ENCODE results near the gene ERCC6L. TPM values are rescaled to one million over a fixed set of nuclear protein-coding genes. Genes with fewer than 3 reads are reported as not detected.

Gene ERCC6L
- total RNA-seq, 1 donor from 2014 or later, result not detected

DNA sequence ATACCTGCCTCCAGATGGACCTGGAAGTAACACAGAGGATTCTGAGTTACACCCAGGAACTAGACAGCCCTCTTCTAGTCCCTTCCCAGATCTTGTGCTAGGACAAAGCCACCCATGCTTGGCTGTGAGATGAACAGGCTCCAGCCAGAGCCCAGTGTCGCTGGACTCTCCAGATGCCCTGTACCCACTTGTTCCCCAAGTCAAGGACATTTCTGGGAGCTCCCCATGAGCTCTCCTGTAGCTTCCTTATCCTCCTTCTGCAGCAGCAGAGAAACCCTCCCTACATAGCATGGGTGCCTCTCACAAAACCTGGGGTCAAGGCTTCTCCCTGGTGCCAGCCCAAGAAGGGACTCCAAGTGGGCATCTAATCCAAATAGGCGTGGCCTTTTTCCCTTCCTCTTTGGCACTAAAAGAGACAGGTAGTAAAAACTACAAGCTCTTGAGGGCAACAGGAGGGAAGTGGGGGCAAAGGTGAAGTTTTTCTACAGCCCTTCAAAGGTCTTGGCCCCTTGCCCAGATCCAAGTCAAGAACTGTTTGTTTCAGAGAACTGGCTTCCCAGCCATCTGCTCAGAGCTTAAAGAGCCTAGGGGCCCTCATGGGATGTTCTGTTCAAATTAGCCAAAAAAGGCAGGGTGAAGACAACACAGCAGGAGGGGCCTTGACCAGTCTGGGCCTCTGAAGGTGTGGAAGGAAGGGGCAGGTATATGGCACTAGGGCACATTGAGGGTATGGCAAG lies 8.5 kb upstream of the ERCC6L start:
- Histone ChIP-seq H3K36me3 (no peaks in the 10 kb centered on the region), H3K27me3 (ENCODE audit: low read depth) (no peaks in the 10 kb centered on the region), H3K4me1 (no peaks in the 10 kb centered on the region), H3K9me3 (replicated peaks) (no peaks in the 10 kb centered on the region), H3K4me3 (no peak overlapping the region), H3K27ac (replicated peaks) (no peak overlapping the region)
- TF ChIP-seq, protein P1, sequence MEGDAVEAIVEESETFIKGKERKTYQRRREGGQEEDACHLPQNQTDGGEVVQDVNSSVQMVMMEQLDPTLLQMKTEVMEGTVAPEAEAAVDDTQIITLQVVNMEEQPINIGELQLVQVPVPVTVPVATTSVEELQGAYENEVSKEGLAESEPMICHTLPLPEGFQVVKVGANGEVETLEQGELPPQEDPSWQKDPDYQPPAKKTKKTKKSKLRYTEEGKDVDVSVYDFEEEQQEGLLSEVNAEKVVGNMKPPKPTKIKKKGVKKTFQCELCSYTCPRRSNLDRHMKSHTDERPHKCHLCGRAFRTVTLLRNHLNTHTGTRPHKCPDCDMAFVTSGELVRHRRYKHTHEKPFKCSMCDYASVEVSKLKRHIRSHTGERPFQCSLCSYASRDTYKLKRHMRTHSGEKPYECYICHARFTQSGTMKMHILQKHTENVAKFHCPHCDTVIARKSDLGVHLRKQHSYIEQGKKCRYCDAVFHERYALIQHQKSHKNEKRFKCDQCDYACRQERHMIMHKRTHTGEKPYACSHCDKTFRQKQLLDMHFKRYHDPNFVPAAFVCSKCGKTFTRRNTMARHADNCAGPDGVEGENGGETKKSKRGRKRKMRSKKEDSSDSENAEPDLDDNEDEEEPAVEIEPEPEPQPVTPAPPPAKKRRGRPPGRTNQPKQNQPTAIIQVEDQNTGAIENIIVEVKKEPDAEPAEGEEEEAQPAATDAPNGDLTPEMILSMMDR (IDR thresholded peaks at IDR 0.05; ENCODE audit: borderline replicate concordance), result no peak
- intact Hi-C loops (cut with micrococcal nuclease), result no loop called here
- DNase-seq, result no peak

DNA sequence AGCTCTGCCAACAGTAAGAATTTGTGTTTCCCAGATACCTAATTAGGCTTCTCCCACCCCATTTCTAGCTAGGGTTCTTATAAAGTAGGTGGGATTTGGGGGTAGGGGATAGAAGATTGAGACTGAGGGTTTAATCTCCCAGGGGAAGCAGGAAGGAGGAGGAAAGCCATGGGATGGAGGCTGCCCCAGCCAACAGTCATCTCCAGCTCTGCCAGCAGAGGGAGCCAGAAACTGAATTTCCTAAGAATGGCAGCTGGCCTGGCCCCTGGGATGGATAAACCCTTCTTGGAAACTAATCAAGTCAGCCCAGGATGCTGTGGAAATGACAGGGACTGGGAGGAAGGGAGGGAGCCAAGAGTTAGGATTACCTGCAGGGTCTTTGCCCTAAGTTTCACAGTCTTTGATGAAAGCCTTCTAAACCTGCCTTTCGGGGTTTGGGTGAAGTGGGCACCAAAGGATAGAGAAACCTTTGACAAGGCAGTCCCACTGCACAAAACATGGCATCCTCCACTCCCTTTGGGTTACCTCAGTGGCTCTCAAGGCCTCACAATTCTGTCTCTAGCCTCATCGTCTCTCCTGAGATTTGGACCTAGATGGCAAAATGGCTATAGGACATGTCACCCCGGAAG lies 6.7 kb upstream of the ERCC6L start:
- no peaks in the 10 kb centered on the region for H3K9me3 ChIP-seq (replicated peaks)
- no peaks in the 10 kb centered on the region for H3K36me3 ChIP-seq
- H3K4me1 ChIP-seq, result no peaks in the 10 kb centered on the region
- H3K27me3 ChIP-seq (ENCODE audit: low read depth), result no peaks in the 10 kb centered on the region
- TF ChIP-seq, protein P1 (IDR thresholded peaks at IDR 0.05; ENCODE audit: borderline replicate concordance), result peak; percentile 66
- H3K27ac ChIP-seq (replicated peaks), result no peak overlapping the region
- no peak overlapping the region for H3K4me3 ChIP-seq
- intact Hi-C loops (cut with micrococcal nuclease), result no loop called here
- DNase-seq, result peak; percentile 24

DNA sequence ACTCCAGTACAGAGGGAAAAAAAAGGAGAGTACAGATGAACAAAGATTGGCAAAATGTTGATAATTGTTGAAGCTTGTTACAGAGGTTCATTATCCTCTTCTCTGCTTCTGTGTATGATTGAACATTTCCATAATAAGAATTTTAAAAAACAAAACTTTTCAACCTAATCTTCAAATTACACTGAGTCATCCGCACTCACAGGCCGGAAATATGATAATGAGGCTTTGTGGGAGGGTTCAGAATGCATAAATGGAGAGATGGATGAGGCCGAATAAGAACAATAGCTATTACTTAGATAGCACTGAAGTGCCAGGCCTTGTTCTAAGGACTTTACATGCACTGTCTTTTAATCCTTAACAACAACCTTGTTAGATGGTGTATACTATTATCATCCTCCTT lies 4.6 kb upstream of the ERCC6L start:
- TF ChIP-seq, protein P1 (IDR thresholded peaks at IDR 0.05; ENCODE audit: borderline replicate concordance), result no peak
- H3K4me3 ChIP-seq, result no peak overlapping the region
- H3K27me3 ChIP-seq (ENCODE audit: low read depth), result no peaks in the 10 kb centered on the region
- no peak for DNase-seq
- H3K36me3 ChIP-seq, result no peaks in the 10 kb centered on the region
- H3K4me1 ChIP-seq, result peaks cover 3% of the 10 kb centered on the region
- H3K27ac ChIP-seq (replicated peaks), result no peak overlapping the region
- intact Hi-C loops (cut with micrococcal nuclease), result no loop called here
- no peaks in the 10 kb centered on the region for H3K9me3 ChIP-seq (replicated peaks)

DNA sequence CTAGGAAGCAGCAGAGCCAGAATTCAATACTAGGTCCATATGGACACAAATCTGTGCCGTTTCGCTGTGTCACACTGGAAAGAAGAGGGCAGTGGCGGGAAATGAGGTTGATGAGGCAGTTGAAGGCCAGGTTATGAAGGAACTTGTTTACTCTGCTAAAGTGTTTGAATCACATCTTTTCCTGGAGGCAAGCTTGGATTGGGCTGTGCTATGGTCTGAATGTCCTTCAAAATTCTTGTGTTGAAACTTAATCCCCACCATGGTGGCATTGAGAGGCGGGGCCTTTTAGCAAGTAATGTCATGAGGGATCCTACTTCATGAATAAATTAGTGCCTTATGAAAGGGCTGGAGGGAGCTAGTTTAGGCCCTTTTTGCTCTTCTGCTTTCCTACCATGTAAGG lies 2.1 kb upstream of the ERCC6L start:
- DNase-seq, result no peak
- Histone ChIP-seq H3K36me3 (no peaks in the 10 kb centered on the region), H3K9me3 (replicated peaks) (no peaks in the 10 kb centered on the region), H3K4me3 (no peak overlapping the region), H3K27me3 (ENCODE audit: low read depth) (no peaks in the 10 kb centered on the region), H3K4me1 (peaks cover 3% of the 10 kb centered on the region), H3K27ac (replicated peaks) (no peak overlapping the region)
- TF ChIP-seq, protein P1 (IDR thresholded peaks at IDR 0.05; ENCODE audit: borderline replicate concordance), result no peak
- intact Hi-C loops (cut with micrococcal nuclease), result no loop called here

DNA sequence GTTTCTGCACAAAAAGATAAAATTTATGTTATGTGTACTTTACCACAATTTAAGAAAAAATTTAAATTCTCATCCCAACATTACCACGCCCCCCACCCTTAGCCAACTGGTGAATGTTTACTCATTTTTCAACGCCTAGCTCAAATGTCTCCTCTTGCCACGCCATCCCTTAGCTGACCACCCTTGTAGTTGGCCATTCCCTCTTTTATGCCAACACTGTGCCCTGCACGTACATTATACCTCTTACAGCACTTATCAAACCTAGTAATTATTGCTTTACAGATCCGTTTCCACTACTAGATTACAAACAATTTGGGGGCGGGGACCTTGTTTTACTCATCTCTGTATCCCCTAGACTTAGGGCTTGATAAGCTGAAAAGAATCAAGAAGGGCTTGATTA lies 644 bp downstream of the ERCC6L start:
- Histone ChIP-seq H3K36me3 (no peaks in the 10 kb centered on the region), H3K27ac (replicated peaks) (no peak overlapping the region), H3K9me3 (replicated peaks) (no peaks in the 10 kb centered on the region), H3K4me1 (peaks cover 3% of the 10 kb centered on the region), H3K27me3 (ENCODE audit: low read depth) (no peaks in the 10 kb centered on the region), H3K4me3 (no peak overlapping the region)
- TF ChIP-seq, protein P1 (IDR thresholded peaks at IDR 0.05; ENCODE audit: borderline replicate concordance), result no peak
- intact Hi-C loops (cut with micrococcal nuclease), result no loop called here
- DNase-seq, result no peak
